GM18507 (cell line): ENCODE results near the gene BTNL8.

Experiments used
- DNase-seq: peaks from one replicate; pipeline ENCODE4 v3.0.0; 2011; ENCODE audit warnings: low read depth; ENCODE audit not compliant: insufficient read length; ENCODE audit errors: extremely low spot score
- FAIRE-seq: peaks from 2 replicates; lab custom pipeline; 2011; peaks lifted over from hg19 to GRCh38; lab: Jason Lieb, UNC

The BTNL8 gene

DNA sequence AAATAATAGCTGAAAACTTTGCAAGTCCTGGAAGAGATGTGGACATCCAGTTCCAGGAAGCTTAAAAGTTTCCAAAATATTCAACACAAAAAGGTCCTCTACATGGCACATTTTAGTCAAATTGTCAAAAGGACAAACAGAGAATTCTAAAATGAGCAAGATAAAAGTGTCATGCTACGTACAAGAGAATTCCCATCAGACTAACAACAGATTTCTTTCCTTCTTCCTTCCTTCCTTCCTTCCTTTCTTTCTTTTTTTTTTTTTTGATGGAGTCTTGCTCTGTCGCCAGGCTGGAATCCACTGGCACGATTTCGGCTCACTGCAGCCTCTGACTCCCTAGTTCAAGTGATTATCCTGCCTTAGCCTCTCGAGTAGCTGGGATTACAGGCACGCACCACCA lies 39.3 kb downstream of the BTNL8 start:
- DNase-seq (no peak), FAIRE-seq (no peak)

DNA sequence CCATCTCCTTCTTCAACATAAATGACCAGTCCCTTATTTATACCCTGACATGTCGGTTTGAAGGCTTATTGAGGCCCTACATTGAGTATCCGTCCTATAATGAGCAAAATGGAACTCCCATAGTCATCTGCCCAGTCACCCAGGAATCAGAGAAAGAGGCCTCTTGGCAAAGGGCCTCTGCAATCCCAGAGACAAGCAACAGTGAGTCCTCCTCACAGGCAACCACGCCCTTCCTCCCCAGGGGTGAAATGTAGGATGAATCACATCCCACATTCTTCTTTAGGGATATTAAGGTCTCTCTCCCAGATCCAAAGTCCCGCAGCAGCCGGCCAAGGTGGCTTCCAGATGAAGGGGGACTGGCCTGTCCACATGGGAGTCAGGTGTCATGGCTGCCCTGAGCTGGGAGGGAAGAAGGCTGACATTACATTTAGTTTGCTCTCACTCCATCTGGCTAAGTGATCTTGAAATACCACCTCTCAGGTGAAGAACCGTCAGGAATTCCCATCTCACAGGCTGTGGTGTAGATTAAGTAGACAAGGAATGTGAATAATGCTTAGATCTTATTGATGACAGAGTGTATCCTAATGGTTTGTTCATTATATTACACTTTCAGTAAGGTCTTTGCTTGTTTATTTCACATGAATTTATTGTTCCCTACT lies 51.5 kb downstream of the BTNL8 start:
- DNase-seq = no peak
- FAIRE-seq = no peak

DNA sequence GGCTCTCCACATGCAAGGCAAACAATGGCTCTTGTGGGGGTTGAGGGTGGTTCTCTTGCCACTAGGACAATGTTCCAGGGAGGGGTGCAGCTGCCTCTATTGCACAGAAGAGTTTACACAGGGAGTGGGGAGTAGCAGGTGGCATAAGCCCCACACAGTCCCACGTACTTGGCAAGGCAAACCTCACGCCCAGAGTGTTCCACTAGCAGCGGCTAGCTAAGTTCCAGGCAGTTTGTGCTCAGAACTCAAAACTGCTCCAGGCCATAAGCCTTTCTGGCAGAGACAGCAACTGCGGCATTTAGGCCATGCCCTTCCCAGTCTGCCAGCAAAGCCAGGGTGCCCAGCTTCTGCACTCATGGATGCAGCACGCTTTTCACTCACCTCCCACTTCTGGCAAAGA lies 60.7 kb downstream of the BTNL8 start:
- DNase-seq = no peak
- FAIRE-seq = no peak

DNA sequence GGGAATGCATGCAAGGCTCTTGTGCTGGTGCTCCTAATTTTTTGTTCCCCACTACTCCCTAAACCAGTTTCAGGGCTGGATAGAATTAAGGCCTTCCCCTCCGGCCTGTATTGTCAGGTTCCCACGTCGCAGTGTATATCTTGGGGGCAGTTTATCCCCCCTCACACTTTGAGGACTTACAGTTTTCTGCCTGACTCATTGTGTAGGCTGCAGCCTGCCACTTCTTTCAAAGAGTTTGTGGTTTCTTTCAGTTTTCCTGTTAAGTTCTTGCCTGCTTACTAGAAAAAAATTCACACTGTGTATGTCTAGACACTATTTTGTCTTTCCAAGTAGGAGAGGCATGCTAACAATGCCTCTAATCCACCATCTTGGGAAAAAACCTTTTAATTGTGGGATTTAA lies 61.2 kb downstream of the BTNL8 start:
- FAIRE-seq (no peak), DNase-seq (no peak)

DNA sequence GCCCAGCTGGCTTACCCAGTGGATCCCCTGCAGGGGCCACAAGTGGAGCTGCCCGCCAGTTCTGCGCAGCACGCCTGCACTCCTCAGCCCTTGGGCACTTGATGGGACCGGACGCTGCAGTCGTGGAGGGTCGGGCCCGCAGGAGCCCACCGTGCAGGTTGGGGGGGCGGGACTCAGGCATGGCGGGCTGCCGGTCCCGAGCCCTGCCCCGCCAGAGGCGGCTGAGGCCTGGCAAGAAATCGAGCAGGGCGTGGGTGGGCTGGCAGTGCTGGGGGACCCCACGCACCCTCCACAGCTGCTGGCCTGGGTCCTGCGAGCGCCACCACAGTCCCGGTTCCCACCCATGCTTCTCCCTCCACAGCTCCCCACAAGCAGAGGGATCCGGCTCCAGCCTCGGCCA lies 70.4 kb downstream of the BTNL8 start:
- no peak for DNase-seq
- FAIRE-seq = no peak

DNA sequence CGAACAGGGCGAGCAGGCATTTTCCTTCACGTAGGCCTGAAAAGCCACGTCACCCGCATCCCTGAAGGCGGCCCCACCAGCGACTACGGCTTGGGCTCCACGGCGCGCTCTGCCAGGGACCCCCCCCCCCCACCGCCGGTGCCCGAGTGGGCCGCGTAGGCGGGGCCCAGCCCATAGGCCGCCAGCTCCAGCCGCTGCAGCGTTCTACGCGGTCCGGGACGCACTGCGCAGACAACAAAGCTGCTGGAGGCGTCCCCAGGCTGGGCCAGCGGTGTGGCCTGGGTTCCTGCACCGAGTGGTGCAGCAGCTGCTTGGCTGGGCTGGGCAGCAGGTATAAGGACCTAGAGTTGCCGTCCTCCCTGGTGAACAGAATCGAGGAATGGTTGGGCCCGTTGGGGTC lies 71.4 kb downstream of the BTNL8 start:
- DNase-seq (no peak), FAIRE-seq (no peak)

DNA sequence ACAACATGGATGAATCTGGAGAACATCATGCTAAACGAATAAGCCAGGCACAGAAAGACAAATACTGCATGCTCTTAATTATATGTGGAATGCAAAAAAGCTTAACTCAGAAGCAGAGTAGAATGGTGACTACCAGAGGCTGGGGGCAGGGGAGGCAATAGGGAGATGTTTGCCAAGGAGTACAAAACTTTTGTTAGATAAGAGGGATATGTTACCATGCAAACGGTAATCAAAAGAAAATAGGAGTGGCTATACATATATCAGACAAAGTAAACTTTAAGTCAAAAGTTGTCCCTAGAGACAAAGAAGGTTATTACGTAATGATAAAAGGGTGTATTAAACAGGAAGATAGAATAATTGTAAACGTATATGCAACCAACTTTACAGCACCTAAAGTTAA lies 71.9 kb downstream of the BTNL8 start:
- no peak for DNase-seq
- no peak for FAIRE-seq

DNA sequence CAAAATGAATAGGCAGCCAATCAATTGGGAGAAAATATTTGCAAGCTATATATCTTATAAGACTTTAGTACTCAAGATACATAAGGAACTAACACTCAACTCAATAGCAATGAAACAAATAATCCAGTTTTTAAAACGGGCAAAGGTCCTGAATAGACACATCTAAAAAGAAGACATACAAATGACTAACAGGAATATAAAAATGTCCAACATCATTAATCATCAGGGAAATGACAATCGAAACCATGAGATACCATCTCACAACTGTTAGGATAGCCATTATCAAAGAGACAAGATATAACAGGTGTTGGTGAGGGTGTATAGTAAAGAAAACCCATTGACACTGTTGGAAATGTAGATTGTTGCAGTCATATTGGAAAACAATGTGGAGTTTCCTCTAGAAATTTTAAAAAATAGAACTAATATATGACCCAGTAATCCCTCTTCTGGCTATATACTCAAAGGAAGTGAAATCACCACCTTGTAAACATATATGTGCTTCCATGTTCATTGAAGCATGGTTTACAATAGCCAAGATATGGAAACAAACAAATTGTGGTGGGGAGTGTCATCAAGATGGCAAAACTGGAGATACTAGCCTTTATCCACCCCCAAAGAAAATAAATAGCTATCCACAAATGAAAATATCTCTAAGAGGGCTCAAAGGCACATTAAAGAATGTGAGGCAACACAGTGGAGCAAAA lies 75.8 kb downstream of the BTNL8 start:
- DNase-seq (no peak), FAIRE-seq (peak; percentile 18)

DNA sequence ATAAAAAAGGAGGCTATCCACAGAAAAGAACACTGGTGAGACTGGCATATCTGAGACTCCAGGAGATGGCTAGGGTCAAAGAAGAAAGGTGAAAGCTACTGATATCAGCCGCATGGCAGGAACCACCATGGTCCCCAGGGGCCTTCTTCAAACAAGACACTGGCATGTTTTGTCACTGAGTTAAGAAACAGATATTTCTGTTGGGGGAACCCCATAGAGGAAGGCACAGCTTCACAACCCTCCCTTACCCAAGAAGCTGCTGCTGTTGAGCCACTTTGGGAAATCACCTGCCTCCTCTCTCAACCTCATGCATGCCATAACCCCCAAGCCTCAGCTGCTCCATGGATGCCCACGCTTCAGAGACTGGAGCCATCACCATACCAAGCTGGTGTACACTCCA lies 76.4 kb downstream of the BTNL8 start:
- peak; percentile 5 for DNase-seq
- FAIRE-seq = peak; percentile 94

DNA sequence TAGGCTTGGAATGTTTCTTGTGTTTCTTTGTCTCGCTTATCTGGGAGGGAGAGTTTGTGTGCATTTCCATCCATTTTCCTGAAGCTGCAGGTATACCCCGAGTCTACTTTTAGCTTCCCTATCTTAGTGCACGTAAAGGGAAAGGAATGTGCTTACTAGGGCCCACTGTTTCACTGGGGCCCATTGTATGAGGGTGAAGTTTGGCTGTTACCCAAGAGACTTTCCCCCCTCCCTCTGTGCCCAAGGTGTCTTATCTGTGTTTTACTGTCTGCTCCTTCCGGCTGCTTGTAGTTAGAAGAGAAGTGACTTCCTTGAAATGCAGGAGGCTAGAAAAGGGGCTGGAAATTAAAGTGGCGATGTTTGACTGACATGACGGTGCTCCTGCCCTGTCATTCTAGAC lies 77.6 kb downstream of the BTNL8 start:
- DNase-seq (no peak), FAIRE-seq (peak; percentile 12)

DNA sequence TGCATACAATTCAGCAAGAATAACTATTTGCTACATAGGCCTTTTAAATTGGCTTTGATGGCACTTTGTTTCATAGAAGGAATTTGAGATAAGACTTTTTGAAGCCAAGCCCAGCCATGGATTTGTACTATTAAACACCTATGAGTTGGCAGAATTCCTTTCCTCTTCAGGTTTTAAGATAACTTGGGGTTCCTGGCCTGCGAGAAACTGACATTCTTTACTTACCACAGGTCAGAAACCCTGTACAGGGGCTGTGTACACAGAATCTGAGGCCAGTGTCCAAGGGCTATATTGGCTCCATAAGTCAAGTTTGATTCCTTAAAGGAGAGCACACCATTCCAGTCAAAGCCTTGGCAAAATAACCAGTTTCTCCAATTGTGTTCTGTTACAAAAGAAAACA lies 78.9 kb downstream of the BTNL8 start:
- FAIRE-seq = no peak
- DNase-seq = no peak

DNA sequence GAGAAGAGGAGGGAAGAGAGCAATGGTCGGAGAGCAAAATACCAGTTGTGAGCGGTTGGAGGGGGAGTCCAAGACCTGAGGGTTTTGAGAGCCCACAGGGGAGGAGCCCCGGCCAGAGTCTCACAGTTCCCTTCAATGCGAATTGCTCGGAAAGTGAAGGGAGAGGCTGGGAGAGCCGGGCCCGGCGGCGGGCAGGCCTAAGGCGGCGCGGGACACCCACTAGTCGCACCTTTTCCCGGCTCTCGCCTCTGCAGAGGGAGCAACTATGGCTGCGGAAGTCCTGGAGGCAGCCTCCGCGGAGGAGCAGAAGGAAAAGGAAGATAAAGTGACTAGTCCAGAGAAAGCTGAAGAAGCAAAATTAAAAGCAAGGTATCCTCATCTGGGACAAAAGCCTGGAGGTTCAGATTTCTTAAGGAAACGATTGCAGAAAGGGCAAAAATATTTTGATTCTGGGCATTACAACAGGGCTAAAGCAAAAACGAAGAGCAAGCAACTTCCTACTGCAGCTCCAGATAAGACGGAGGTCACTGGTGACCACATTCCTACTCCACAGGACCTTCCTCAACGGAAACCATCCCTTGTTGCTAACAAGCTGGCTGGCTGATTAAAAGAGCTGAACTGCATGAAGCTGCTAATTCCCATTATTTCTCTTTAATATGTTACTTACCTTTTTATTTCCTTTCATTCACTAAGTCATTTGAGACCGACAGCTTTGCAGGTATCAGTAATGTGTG lies 83.2 kb downstream of the BTNL8 start:
- FAIRE-seq (no peak), DNase-seq (no peak)

DNA sequence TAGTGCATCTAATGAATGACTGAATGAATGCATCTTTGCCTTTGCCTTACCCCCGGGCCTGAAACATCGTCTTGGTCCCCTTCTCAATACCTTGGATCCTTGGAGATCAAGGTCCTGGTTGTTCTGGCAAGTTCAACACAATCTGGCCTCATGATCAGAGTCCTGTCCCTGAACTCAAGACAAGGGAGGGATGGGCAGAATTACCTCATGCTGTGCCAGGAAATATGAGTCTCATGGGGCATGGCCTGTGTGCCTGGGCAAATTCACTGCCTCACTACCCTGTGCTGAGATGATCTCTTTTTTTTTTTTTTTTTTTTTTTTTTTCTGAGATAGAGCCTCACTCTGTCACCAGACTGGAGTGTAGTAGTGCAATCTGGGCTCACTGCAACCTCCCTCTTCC lies 89.1 kb downstream of the BTNL8 start:
- DNase-seq (no peak), FAIRE-seq (no peak)

DNA sequence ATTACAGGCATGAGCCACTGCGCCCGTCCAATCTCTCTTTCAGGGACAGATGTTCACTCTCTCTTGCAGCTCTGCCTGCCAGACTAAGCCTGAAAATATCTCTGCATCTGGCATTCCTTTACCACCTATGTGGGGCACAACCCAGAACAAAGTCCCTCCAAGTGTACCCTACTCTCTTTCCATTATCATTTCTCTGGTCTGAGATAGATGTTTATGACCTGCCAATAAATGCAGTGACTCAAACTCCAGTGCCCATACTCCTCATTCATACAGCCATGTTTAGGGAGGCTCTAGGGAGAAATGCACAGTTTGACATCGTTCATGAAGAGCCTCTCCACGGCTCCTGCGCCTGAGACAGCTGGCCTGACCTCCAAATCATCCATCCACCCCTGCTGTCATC lies 89.6 kb downstream of the BTNL8 start, which contains the start of gene BTNL3:
TSS of gene BTNL3 (plus strand) at position 255 of the 400 bp plus-strand sequence. CDS start 183 bp downstream, outside the sequence.
- FAIRE-seq (no peak), DNase-seq (no peak)

DNA sequence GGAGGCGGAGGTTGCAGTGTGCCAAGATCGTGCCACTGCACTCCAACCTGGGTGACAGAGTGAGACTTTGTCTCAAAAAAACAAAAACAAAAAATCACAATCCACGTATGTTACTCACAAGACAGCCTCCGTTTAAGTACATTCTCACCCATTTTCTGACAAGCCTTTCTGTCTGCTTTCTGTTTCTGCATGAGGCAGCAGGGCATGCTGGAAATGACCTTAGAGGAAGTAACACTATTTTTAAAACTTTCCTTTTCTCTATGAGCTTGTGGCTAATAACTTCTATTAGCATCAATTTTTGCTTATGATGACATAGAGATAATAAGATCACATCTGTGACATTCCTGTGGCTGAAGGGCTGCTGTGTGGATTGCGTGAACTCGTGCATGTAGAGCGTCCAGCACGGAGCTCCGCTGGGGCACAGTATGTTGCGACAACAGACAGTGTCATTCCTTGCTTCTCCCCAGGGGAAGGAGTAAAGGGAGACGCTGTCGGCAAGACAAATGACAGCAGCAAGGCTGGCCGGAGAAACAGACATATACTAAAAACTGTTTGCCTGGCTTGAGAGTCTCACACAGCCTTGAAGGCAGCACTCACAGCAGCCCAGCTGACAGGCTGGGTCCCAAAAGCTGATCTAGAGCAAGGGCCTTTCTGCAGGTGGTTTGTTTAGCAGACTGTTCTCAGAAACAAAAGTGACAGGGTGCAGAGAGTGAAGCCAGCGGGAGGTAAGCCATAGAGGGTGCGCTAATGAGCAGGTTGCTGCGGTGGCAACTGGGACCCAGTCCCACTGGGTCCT lies 91.3 kb downstream of the BTNL8 start:
- FAIRE-seq (peak; percentile 66), DNase-seq (peak; percentile 17)

DNA sequence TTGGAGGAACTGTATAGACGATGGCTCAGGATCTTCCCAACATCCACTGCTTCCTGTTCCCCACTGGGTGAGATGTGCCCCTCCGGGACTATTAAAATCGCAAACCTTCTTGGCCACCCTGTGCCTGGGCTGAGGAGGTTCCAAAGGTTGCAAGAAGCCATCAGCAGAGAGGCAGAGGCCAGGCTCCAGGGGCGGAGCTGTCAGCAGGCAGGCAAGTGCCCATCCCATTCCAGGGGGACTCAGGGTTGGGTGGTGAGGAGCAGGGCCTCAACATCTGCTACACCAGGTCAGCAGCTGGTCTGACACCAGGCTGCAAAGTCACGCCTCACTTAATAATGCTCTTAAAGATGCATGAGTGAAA lies 91.9 kb downstream of the BTNL8 start:
- DNase-seq (no peak), FAIRE-seq (no peak)
